HEK293 (cell line): ENCODE data around the gene NOS2.

ENCODE experiments used
- CTCF ChIP-seq: fragments of 450-650 bp; formaldehyde crosslinking; IDR thresholded peaks from 2 replicates; pipeline ENCODE4 v1.5.1; 2016; ENCODE audit warnings: missing biosample characterization, missing genetic modification characterization
- PRDM6 ChIP-seq: fragments of 450-650 bp; formaldehyde crosslinking; IDR thresholded peaks from 2 replicates; pipeline ENCODE4 v1.5.1; 2017; ENCODE audit warnings: missing biosample characterization, missing genetic modification characterization
- SP2 ChIP-seq: fragments of 450-650 bp; formaldehyde crosslinking; IDR thresholded peaks from 2 replicates; pipeline ENCODE4 v1.5.1; 2016; ENCODE audit warnings: missing biosample characterization, missing genetic modification characterization
- ZBTB26 ChIP-seq: fragments of 450-650 bp; formaldehyde crosslinking; optimal IDR thresholded peaks from 2 replicates; pipeline ENCODE3; 2016; ENCODE audit warnings: missing biosample characterization, mild to moderate bottlenecking, missing genetic modification characterization
- ZNF214 ChIP-seq: fragments of 450-650 bp; formaldehyde crosslinking; IDR thresholded peaks from 2 replicates; pipeline ENCODE4 v1.5.1; 2017; ENCODE audit warnings: missing biosample characterization, mild to moderate bottlenecking, missing genetic modification characterization, borderline replicate concordance

DNA sequence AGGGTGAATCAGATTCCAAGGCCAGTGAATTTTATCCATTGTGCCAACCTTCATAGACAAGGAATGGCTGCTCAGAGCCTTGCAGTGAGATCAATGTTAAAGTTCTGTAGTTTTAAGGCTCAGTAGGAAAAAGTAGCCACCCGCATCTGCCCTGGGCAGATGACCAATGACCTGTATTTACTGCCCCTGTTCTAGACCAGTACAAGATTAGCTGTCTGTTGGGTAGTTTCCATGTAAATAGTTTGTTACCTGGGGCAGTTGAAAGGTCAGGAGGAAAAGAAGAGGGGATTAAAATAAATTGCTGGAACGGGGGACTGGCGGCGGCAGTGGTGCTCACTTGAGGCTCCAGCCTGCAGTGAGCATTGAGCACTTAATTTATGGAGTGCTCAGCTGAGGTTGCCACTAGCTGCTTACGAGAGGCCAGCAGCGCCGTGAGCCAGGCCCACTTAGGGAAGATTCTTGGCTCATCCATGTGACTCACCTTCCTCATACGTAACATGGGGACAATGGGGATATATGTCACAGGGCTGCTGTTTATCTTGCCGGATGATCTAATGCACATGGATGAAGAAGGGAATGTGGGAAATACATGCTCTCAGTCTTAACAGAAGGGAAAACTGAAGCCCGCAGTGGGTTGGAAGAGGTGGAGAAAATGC is 10.7 kb upstream of the NOS2 start:
- TF ChIP-seq PRDM6 (tag by site-specific recombination) = no peak
- no peak for TF ChIP-seq CTCF (tag by site-specific recombination)
- no peak for TF ChIP-seq ZBTB26 (tag by site-specific recombination)
- TF ChIP-seq SP2 (tag by site-specific recombination) = no peak
- no peak for TF ChIP-seq ZNF214 (tag by site-specific recombination)
